ENCODE data around the gene GNAI2.

DNA sequence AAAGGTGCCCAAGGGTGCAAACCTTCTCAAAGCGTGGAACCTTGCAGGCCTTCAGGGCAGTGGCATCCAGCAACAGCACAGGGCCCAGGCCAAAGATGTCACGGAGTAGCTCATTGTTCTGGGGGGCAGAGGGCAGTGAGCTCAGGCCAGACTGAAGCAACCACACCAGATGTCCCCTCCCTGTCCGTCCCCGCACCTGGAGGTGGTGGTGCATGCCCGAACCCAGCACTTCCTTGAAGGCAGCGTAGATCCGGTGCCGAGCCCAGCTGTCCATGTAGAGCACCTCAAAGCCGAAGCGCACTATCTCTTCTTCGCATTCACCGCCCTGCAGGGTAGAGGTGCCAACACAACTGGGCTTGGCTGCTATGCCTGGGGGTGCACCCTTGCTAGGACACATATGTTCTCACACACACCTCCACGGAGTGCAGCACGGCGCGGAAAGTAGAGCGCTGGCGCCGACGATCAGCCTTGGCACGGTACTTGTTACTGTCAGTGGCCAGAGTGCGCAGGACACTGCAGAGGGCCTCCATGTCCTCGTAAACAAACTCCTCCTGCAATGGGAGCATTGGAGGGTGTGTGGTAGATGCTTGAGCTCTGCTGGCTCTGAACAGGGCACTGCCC, 52.5 kb downstream of the GNAI2 start:
- TF ChIP-seq, protein P1, sequence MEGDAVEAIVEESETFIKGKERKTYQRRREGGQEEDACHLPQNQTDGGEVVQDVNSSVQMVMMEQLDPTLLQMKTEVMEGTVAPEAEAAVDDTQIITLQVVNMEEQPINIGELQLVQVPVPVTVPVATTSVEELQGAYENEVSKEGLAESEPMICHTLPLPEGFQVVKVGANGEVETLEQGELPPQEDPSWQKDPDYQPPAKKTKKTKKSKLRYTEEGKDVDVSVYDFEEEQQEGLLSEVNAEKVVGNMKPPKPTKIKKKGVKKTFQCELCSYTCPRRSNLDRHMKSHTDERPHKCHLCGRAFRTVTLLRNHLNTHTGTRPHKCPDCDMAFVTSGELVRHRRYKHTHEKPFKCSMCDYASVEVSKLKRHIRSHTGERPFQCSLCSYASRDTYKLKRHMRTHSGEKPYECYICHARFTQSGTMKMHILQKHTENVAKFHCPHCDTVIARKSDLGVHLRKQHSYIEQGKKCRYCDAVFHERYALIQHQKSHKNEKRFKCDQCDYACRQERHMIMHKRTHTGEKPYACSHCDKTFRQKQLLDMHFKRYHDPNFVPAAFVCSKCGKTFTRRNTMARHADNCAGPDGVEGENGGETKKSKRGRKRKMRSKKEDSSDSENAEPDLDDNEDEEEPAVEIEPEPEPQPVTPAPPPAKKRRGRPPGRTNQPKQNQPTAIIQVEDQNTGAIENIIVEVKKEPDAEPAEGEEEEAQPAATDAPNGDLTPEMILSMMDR (IDR thresholded peaks at IDR 0.05; ENCODE audit: low read depth, low read length, poor library complexity, severe bottlenecking), result no peak
- TF ChIP-seq EZH2phosphoT487 (IDR thresholded peaks at IDR 0.05; ENCODE audit: borderline replicate concordance, low read length), result no peak
